MM.1S (cell line): ENCODE data around the gene PSORS1C1.

ENCODE experiments used
- DNase-seq: peaks from one replicate; pipeline ENCODE4 v3.0.0-alpha.2; 2015
- H2AFZ ChIP-seq: fragments of 300-600 bp; sonication (generic); 2 replicates; pipeline ENCODE4 v1.6.0; 2016; ENCODE audit warnings: antibody characterized with exemption, low read length
- H3F3A ChIP-seq: fragments of 300-600 bp; sonication (generic); 2 replicates; pipeline ENCODE4 v1.6.1; 2016; ENCODE audit warnings: mild to moderate bottlenecking, antibody characterized with exemption, low read length, moderate library complexity, mixed read lengths; ENCODE audit not compliant: insufficient read depth
- H3K27ac ChIP-seq: fragments of 300-600 bp; sonication (generic); 2 replicates; pipeline ENCODE4 v1.5.1; 2016; ENCODE audit warnings: mild to moderate bottlenecking, low read length
- H3K27me3 ChIP-seq: fragments of 300-600 bp; sonication (generic); replicated peaks from 2 replicates; pipeline ENCODE4 v1.6.0; 2016; ENCODE audit warnings: low read length; ENCODE audit not compliant: insufficient read depth
- H3K36me3 ChIP-seq: fragments of 300-600 bp; sonication (generic); replicated peaks from 2 replicates; pipeline ENCODE4 v1.6.1; 2016; ENCODE audit warnings: mild to moderate bottlenecking, low read length, mixed read lengths; ENCODE audit not compliant: insufficient read depth
- H3K4me1 ChIP-seq: fragments of 300-600 bp; sonication (generic); 2 replicates; pipeline ENCODE4 v1.6.1; 2016; ENCODE audit warnings: low read length, mixed read lengths
- H3K4me2 ChIP-seq: fragments of 300-600 bp; sonication (generic); 2 replicates; pipeline ENCODE4 v1.6.0; 2016; ENCODE audit warnings: low read depth, low read length
- H3K4me3 ChIP-seq: fragments of 300-600 bp; sonication (generic); 2 replicates; pipeline ENCODE4 v1.5.1; 2016; ENCODE audit warnings: low read length, mixed read lengths
- H3K79me2 ChIP-seq: fragments of 300-600 bp; sonication (generic); 2 replicates; pipeline ENCODE4 v1.6.1; 2016; ENCODE audit warnings: mixed run types, low read length, mixed read lengths
- H3K9ac ChIP-seq: fragments of 300-600 bp; sonication (generic); 2 replicates; pipeline ENCODE4 v1.6.1; 2016; ENCODE audit warnings: low read length, mixed read lengths
- H3K9me2 ChIP-seq: fragments of 300-600 bp; sonication (generic); replicated peaks from 2 replicates; pipeline ENCODE4 v1.6.1; 2016; ENCODE audit warnings: mild to moderate bottlenecking, low read length, mixed read lengths; ENCODE audit not compliant: insufficient read depth
- H3K9me3 ChIP-seq: fragments of 300-600 bp; sonication (generic); replicated peaks from 2 replicates; pipeline ENCODE4 v1.6.1; 2016; ENCODE audit warnings: mild to moderate bottlenecking, low read length, mixed read lengths; ENCODE audit not compliant: insufficient read depth
- H4K20me1 ChIP-seq: fragments of 300-600 bp; sonication (generic); 2 replicates; pipeline ENCODE4 v1.6.1; 2016; ENCODE audit warnings: mild to moderate bottlenecking, low read length, moderate library complexity, mixed read lengths; ENCODE audit not compliant: insufficient read depth
- CTCF ChIP-seq: fragments of 300-600 bp; sonication (generic); IDR thresholded peaks from 2 replicates; pipeline ENCODE4 v1.5.1; 2016; ENCODE audit warnings: antibody characterized with exemption, low read length, mixed read lengths
- EZH2 ChIP-seq: fragments of 300-600 bp; sonication (generic); optimal IDR thresholded peaks from 2 replicates; pipeline ENCODE3; 2017; ENCODE audit warnings: low read depth, mild to moderate bottlenecking, antibody characterized with exemption, low read length, mixed read lengths
- EZH2phosphoT487 ChIP-seq: fragments of 300-600 bp; sonication (generic); IDR thresholded peaks from 2 replicates; pipeline ENCODE4 v1.6.1; 2018; ENCODE audit warnings: antibody characterized with exemption, low read length

The PSORS1C1 gene

GRCh38 chr6:31113861-31114540, 599 bp upstream of the PSORS1C1 start:
- Histone ChIP-seq H3K36me3 (no peaks in the 10 kb centered on the region), H3K4me1 (no peaks in the 10 kb centered on the region), H3K27ac (no peak overlapping the region), H3K9ac (no peak overlapping the region), H3K9me2 (no peaks in the 10 kb centered on the region), H3K27me3 (peaks cover 84% of the 10 kb centered on the region), H3K9me3 (no peaks in the 10 kb centered on the region), H3F3A (no peaks in the 10 kb centered on the region), H3K79me2 (no peaks in the 10 kb centered on the region), H4K20me1 (no peaks in the 10 kb centered on the region), H3K4me2 (no peak overlapping the region), H3K4me3 (no peak overlapping the region), H2AFZ (no peak overlapping the region)
- TF ChIP-seq EZH2phosphoT487 (no peak), EZH2 (no peak), CTCF (no peak)
- DNase-seq, result no peak

- no peak overlapping the region for H2AFZ ChIP-seq
- H3K27ac ChIP-seq, result no peak overlapping the region
- peaks cover 84% of the 10 kb centered on the region for H3K27me3 ChIP-seq
- H3F3A ChIP-seq, result no peaks in the 10 kb centered on the region
- no peaks in the 10 kb centered on the region for H3K79me2 ChIP-seq
- TF ChIP-seq EZH2 (no peak), CTCF (peak; percentile 11; the same call in 1 of the 2 replicates)
- no peaks in the 10 kb centered on the region for H3K4me1 ChIP-seq
- H3K9me2 ChIP-seq, result no peaks in the 10 kb centered on the region
- no peaks in the 10 kb centered on the region for H3K36me3 ChIP-seq
- no peaks in the 10 kb centered on the region for H4K20me1 ChIP-seq
- H3K4me2 ChIP-seq, result no peak overlapping the region
- H3K4me3 ChIP-seq, result no peak overlapping the region
- H3K9ac ChIP-seq, result no peak overlapping the region
- DNase-seq, result no peak
- no peaks in the 10 kb centered on the region for H3K9me3 ChIP-seq
Observed at GRCh38 chr6:31114970-31115849, 610 bp downstream of the PSORS1C1 start.

DNA sequence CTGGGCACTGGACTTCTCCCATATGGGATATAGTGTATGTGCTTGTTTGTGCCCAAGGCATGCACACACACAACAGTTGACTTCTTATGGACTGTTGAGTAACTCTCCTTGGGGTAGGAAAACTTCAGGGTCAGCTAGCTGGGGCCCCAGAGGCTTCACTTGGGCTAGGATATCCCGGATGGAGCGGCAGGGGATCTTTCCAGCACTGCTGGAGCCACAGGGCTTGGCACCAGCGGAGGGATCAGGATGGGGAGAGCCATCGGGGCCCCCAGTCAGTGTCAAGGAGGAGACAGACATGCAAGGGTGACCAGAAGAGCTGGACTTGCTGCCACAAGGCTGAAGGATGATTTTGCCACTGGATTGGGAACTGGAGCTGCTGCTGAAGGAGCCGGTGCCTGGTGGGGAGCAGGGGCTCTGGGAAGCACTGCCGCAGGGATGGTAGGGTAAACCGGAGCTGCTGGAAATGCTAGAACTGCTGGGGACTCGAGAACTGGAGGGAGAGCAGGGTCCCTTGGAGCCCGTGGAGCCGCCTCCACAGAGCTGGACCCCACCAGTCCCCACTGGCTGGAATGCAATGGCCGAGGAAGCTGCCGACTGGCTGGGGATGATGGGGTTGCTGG, 1.5 kb downstream of the PSORS1C1 start:
- H3K9me3 ChIP-seq, result no peaks in the 10 kb centered on the region
- DNase-seq, result no peak
- H2AFZ ChIP-seq, result no peak overlapping the region
- no peaks in the 10 kb centered on the region for H4K20me1 ChIP-seq
- no peak overlapping the region for H3K4me2 ChIP-seq
- peaks cover 76% of the 10 kb centered on the region for H3K27me3 ChIP-seq
- no peak overlapping the region for H3K9ac ChIP-seq
- H3K4me3 ChIP-seq, result no peak overlapping the region
- H3K9me2 ChIP-seq, result no peaks in the 10 kb centered on the region
- no peaks in the 10 kb centered on the region for H3K79me2 ChIP-seq
- H3K27ac ChIP-seq, result no peak overlapping the region
- H3K36me3 ChIP-seq, result no peaks in the 10 kb centered on the region
- no peaks in the 10 kb centered on the region for H3K4me1 ChIP-seq
- TF ChIP-seq EZH2phosphoT487 (no peak), EZH2 (no peak), CTCF (no peak)
- no peaks in the 10 kb centered on the region for H3F3A ChIP-seq
